ENCODE data around the gene ZSCAN10.

- TF ChIP-seq CTCF (conservative IDR thresholded peaks at IDR 0.05 in 1 of 2, IDR thresholded peaks at IDR 0.05 in 1 of 2; ENCODE audit: low read depth in 1 of 2, low read length in 2 of 2) (peak; percentile 29 to 69), EZH2 (IDR thresholded peaks at IDR 0.05; ENCODE audit: low read length, missing control alignments) (no peak)
Measured at GRCh38 chr16:3059041-3059722, 39.9 kb downstream of the ZSCAN10 start.
